HuH-7 (cell line): ENCODE data around the gene SIAH3.

Experiments used
- DNase-seq: peaks from one replicate; pipeline ENCODE4 v3.0.0; 2011; ENCODE audit warnings: low spot score

The SIAH3 gene

GRCh38 chr13:45863709-45864590, 12.4 kb upstream of the SIAH3 start:
- no peak for DNase-seq

DNA sequence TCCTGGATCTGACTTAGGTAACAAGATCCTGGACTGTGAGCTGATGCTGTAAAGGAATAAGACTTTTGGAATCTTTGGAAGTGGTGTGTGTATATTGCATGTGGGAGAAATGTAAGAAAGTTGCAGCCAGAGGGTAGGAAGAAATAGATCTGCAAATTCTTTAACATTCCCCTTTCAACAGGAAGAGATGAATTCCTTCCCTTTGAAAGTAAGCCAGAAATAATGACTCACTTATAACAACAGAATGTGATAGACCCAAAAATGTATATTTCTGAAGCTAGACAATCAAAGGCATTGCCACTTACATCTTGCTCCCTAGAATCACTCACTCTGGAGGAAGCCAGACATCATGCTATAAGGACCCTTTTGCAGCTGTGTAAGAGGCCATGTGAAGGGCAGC, 9.8 kb upstream of the SIAH3 start:
- DNase-seq, result no peak

- DNase-seq, result no peak
Measured at GRCh38 chr13:45860240-45860639, 8.7 kb upstream of the SIAH3 start.

GRCh38 chr13:45859705-45860104, 8.2 kb upstream of the SIAH3 start:
- DNase-seq, result no peak

GRCh38 chr13:45852494-45852893, 941 bp upstream of the SIAH3 start:
- no peak for DNase-seq

GRCh38 chr13:45851956-45852355, 403 bp upstream of the SIAH3 start:
- DNase-seq, result no peak

GRCh38 chr13:45850027-45850613, 1.4 kb downstream of the SIAH3 start:
- DNase-seq, result no peak

- DNase-seq, result no peak
Measured at GRCh38 chr13:45849408-45849807, 2.1 kb downstream of the SIAH3 start.

- DNase-seq, result no peak
Measured at GRCh38 chr13:45847554-45848224, 3.9 kb downstream of the SIAH3 start.

- DNase-seq, result no peak
Measured at GRCh38 chr13:45846681-45847080, 4.9 kb downstream of the SIAH3 start.

GRCh38 chr13:45838171-45838745, 13.3 kb downstream of the SIAH3 start:
- DNase-seq, result no peak

DNA sequence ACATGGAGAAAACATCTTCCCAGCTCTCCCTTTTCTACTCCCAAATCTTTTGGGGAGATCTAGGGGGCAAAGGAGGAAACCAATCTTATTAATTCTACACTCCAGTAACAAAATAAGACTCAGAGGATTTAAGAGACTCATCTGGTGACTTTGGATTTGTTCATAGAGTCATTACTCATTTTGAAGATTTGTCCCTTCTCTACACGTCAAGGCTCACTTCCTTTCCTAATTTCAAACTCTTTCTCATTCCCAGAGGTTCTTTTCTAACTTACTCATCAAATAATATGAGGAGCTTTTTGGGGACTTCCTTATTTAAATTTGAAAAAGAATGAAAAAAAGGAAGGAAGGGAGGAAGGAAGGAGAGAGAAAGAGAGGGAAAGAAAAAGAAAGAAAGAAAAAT, 14.4 kb downstream of the SIAH3 start:
- DNase-seq, result no peak

- no peak for DNase-seq
Measured at GRCh38 chr13:45834411-45834994, 17.1 kb downstream of the SIAH3 start.

DNA sequence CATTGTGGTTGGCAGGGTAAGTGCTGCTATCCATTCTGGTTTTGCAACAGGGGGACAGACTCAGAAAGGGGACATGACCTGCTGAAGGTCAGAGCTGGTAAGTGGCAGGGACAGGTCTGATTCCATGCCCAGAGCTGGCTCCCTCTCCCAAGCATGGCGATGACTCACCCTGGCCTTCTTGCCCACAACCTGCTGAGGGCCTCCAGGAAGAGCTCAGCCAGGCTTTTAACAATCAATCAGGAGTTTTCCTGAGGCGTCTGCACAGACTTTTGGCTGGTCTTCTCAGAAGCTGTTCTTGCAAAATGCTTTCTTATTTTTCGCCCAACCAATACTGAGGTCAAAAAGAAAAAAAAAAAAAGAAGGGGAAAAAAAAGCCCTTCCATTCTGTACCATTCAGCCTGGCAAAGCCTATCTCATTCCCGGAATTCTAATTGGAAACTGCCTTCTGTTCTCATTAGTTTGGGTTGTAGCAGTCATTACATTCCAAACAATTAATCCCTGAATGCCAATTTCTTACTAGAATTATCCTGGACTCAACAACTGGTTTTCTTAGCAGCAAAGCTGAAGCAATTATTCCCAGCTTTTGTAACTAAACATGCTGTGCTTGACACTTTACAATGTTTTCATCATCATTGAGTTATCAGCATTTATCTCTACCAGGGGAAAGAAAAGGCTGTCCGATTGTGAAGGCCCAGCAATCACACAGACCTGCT, 17.7 kb downstream of the SIAH3 start:
- DNase-seq, result no peak

DNA sequence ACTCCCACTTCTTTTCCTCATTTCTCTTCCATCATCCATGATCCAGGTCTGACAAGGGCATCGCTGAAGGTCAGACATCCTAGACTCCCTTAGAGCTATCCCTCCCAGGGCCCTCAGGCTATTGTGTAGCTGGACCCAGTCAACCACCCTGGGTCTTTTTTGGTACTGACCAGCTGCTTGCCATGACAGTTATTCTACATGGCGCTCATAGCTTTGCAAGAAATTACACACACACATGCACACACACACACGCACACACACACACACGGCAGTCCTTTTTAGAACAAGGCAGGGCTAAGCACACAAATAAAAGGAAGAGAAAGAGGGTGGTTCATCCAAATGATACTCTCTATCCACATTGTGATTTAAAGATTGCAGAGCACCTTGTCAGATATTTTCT, 18.3 kb downstream of the SIAH3 start:
- no peak for DNase-seq

DNA sequence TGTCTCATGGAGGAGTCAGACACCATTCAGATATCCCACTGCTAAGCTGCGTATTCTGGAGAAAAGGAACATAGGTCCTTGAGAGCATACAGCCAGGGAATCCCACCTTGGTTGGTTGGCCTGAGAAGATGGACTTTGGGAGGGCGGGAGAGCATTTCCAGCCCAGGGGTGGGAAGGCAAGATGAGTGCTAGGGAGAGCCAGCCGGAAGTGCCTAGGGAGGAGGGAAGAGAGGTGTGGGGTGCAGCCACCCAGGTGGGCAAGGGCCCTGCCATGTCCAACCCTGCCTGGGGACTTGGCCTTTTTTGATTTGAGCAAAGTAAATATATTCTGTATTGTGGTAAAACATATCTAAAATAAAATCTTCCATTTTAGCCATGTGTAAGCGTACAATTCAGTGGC, 19.7 kb downstream of the SIAH3 start:
- no peak for DNase-seq

- DNase-seq, result no peak
Measured at GRCh38 chr13:45830121-45830520, 21.4 kb downstream of the SIAH3 start.

- DNase-seq, result no peak
Measured at GRCh38 chr13:45828256-45828968, 23.1 kb downstream of the SIAH3 start.

DNA sequence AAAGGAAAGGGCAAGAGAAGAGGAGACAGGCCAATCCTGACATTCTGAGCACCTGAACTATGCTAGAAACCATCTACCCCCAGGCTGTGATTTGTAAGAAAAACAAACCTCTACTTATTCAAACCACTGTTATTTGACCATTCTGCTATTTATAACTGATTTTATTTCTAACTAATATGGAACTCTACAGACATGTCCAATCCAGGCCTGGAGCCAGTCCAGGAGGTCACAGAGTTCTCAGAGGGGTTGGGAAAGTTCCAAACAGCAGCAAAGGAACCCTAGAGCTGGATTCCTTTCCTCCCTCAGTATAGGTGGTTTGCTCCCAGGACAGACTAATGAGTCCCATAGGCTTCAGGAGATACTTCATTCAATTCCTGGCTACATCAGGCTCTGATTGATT, 24.2 kb downstream of the SIAH3 start:
- DNase-seq, result no peak

GRCh38 chr13:45826731-45827130, 24.8 kb downstream of the SIAH3 start:
- DNase-seq, result no peak

DNA sequence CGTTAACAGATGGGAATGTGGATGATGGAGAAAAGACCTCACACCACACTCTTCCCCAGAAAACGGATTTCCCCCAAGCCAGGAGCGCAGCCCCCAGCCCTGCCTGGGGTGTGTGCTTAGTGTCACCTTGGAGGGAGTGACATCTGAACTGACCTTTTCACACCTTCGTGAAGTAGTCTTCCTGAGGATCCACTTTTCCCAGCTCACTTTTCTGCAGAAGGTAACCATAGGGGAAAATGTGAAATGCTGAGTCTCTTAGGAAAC, 26.2 kb downstream of the SIAH3 start:
- DNase-seq, result no peak
